Smooth muscle cell (in vitro differentiated cells): Measurements from ENCODE around the gene HMCES. TPM values are rescaled to one million over a fixed set of nuclear protein-coding genes. Genes with fewer than 3 reads are reported as not detected.

Experiments
- DNase-seq: peaks from one replicate; lab custom pipeline; 2025; ENCODE audit not compliant: unreplicated experiment; lab: John Stamatoyannopoulos, UW
- H2AFZ ChIP-seq: fragments of 200-600 bp; sonication (generic); 2 replicates; pipeline ENCODE4 v1.6.0; 2016; ENCODE audit warnings: antibody characterized with exemption, low read depth, mild to moderate bottlenecking
- H3F3A ChIP-seq: fragments of 200-600 bp; sonication (generic); 2 replicates; pipeline ENCODE4 v1.6.0; 2017; ENCODE audit warnings: antibody characterized with exemption, low read depth
- H3K27ac ChIP-seq: fragments of 200-600 bp; sonication (generic); 2 replicates; pipeline ENCODE4 v1.5.1; 2016; ENCODE audit warnings: low read depth, mild to moderate bottlenecking
- H3K27me3 ChIP-seq: fragments of 200-600 bp; sonication (generic); 2 replicates; pipeline ENCODE4 v1.6.1; 2016; ENCODE audit warnings: low read depth, mild to moderate bottlenecking
- H3K36me3 ChIP-seq: fragments of 200-600 bp; sonication (generic); 2 replicates; pipeline ENCODE4 v1.5.1; 2016; ENCODE audit warnings: low read depth
- H3K4me1 ChIP-seq: fragments of 200-600 bp; sonication (generic); 2 replicates; pipeline ENCODE4 v1.5.1; 2016; ENCODE audit warnings: low read depth
- H3K4me2 ChIP-seq: fragments of 200-600 bp; sonication (generic); 2 replicates; pipeline ENCODE4 v1.6.0; 2016; ENCODE audit warnings: mild to moderate bottlenecking
- H3K4me3 ChIP-seq: fragments of 200-600 bp; sonication (generic); 2 replicates; pipeline ENCODE4 v1.5.1; 2016; ENCODE audit warnings: mild to moderate bottlenecking
- H3K79me2 ChIP-seq: fragments of 200-600 bp; sonication (generic); 2 replicates; pipeline ENCODE4 v1.6.0; 2016; ENCODE audit warnings: low read depth, mild to moderate bottlenecking
- H3K9ac ChIP-seq: fragments of 200-600 bp; sonication (generic); 2 replicates; pipeline ENCODE4 v1.6.0; 2016; ENCODE audit warnings: low read depth
- H3K9me3 ChIP-seq: fragments of 200-600 bp; sonication (generic); replicated peaks from 2 replicates; pipeline ENCODE4 v1.5.1; 2016; ENCODE audit warnings: low read depth
- H4K20me1 ChIP-seq: fragments of 200-600 bp; sonication (generic); 2 replicates; pipeline ENCODE4 v1.6.0; 2016; ENCODE audit warnings: low read depth
- CTCF ChIP-seq: fragments of 200-600 bp; sonication (generic); IDR thresholded peaks from 2 replicates; pipeline ENCODE4 v1.5.1; 2017; ENCODE audit warnings: borderline replicate concordance, mild to moderate bottlenecking, antibody characterized with exemption; ENCODE audit not compliant: insufficient read depth, poor library complexity, severe bottlenecking
- WGBS: methylation state at CpG from one replicate; pipeline ENCODE4 v1.1.7; 2016; ENCODE audit warnings: low lambda C conversion rate; 5-methylcytosine and 5-hydroxymethylcytosine counted together
- polyA plus RNA-seq: library from polyadenylated mRNA; unstranded; fragments of >200 nt; fragmentation: Nextera tagmentation; extraction: Ambion mirVana; gene quantifications from 2 replicates; pipeline ENCODE4 v1.2.1, GENCODE V29; 2016
- total RNA-seq: library from RNA; depleted of rRNA; stranded (reverse); fragments of >200 nt; gene quantifications from 2 replicates; pipeline ENCODE4 v1.2.3, GENCODE V29; 2014

HMCES gene
- total and polyA plus RNA-seq, 2 experiments from 2014 or later = 15.2 to 25.0 TPM

- peaks cover 4% of the 10 kb centered on the region for H3K4me1 ChIP-seq
- H3K9ac ChIP-seq = no peak overlapping the region
- no peak for TF ChIP-seq CTCF
- no peak overlapping the region for H3K4me3 ChIP-seq
- H3K27me3 ChIP-seq = no peaks in the 10 kb centered on the region
- no peaks in the 10 kb centered on the region for H3K9me3 ChIP-seq
- H3K36me3 ChIP-seq = no peaks in the 10 kb centered on the region
- no peak overlapping the region for H3K4me2 ChIP-seq
- H3K79me2 ChIP-seq = peaks cover 7% of the 10 kb centered on the region
- no peak overlapping the region for H3K27ac ChIP-seq
- H2AFZ ChIP-seq = no peak overlapping the region
- H3F3A ChIP-seq = peaks cover 4% of the 10 kb centered on the region
- peaks cover 16% of the 10 kb centered on the region for H4K20me1 ChIP-seq
- no peak for DNase-seq
These were observed 34.2 kb downstream of the HMCES start for GRCh38 chr3:129312671-129313414.

GRCh38 chr3:129313415-129313664 lies 34.7 kb downstream of the HMCES start:
- no peak overlapping the region for H3K4me3 ChIP-seq
- H4K20me1 ChIP-seq = peaks cover 16% of the 10 kb centered on the region
- H3K4me2 ChIP-seq = no peak overlapping the region
- no peaks in the 10 kb centered on the region for H3K27me3 ChIP-seq
- H2AFZ ChIP-seq = no peak overlapping the region
- no peak for TF ChIP-seq CTCF
- no peak for DNase-seq
- peaks cover 4% of the 10 kb centered on the region for H3F3A ChIP-seq
- H3K79me2 ChIP-seq = peaks cover 7% of the 10 kb centered on the region
- no peaks in the 10 kb centered on the region for H3K36me3 ChIP-seq
- H3K4me1 ChIP-seq = peaks cover 4% of the 10 kb centered on the region
- H3K9ac ChIP-seq = no peak overlapping the region
- H3K9me3 ChIP-seq = no peaks in the 10 kb centered on the region
- no peak overlapping the region for H3K27ac ChIP-seq

GRCh38 chr3:129313665-129314385 lies 35.2 kb downstream of the HMCES start:
- no peak for DNase-seq
- Histone ChIP-seq H3K4me1 (peaks cover 4% of the 10 kb centered on the region), H3K4me2 (peak overlapping the region; percentile 100), H4K20me1 (peaks cover 16% of the 10 kb centered on the region), H3K36me3 (no peaks in the 10 kb centered on the region), H2AFZ (no peak overlapping the region), H3K79me2 (peaks cover 7% of the 10 kb centered on the region), H3K9me3 (no peaks in the 10 kb centered on the region), H3K9ac (no peak overlapping the region), H3K27me3 (no peaks in the 10 kb centered on the region), H3K4me3 (peak overlapping the region; percentile 75), H3F3A (peaks cover 4% of the 10 kb centered on the region), H3K27ac (no peak overlapping the region)
- TF ChIP-seq CTCF = no peak
- WGBS = 43% methylated on average over 7 of the region's 7 CpGs
